Glutamatergic neuron (in vitro differentiated cells): ENCODE data around the gene DGKD. TPM values are rescaled to one million over a fixed set of nuclear protein-coding genes. Genes with fewer than 3 reads are reported as not detected.

Source experiments
- DNase-seq: peaks from one replicate; pipeline ENCODE4 v3.0.0; 2022
- H3K27ac Mint-ChIP-seq: one replicate; pipeline ENCODE4 v1.8.0; 2020; ENCODE audit warnings: mild to moderate bottlenecking, mixed read lengths, inconsistent platforms; ENCODE audit not compliant: unreplicated experiment
- H3K27me3 Mint-ChIP-seq: one replicate; pipeline ENCODE4 v1.8.0; 2020; ENCODE audit warnings: mild to moderate bottlenecking, moderate library complexity, mixed read lengths, inconsistent platforms; ENCODE audit not compliant: unreplicated experiment
- H3K36me3 Mint-ChIP-seq: one replicate; pipeline ENCODE4 v1.8.0; 2020; ENCODE audit warnings: mild to moderate bottlenecking, mixed read lengths, inconsistent platforms; ENCODE audit not compliant: unreplicated experiment
- H3K4me1 Mint-ChIP-seq: one replicate; pipeline ENCODE4 v1.8.0; 2020; ENCODE audit warnings: mild to moderate bottlenecking, low read depth, mixed read lengths, inconsistent platforms; ENCODE audit not compliant: unreplicated experiment
- H3K4me3 Mint-ChIP-seq: one replicate; pipeline ENCODE4 v1.8.0; 2020; ENCODE audit warnings: mild to moderate bottlenecking, mixed read lengths, inconsistent platforms; ENCODE audit not compliant: unreplicated experiment
- H3K9me3 Mint-ChIP-seq: one replicate; pipeline ENCODE4 v1.8.0; 2020; ENCODE audit warnings: mild to moderate bottlenecking, moderate library complexity, mixed read lengths, inconsistent platforms; ENCODE audit not compliant: unreplicated experiment
- CTCF ChIP-seq: fragments of 200-600 bp; sonication (generic); IDR thresholded peaks from one replicate; pipeline ENCODE4 v1.5.0; 2021; ENCODE audit not compliant: partially characterized antibody, unreplicated experiment
- total RNA-seq: library from RNA; stranded (reverse); fragmentation: NEBNext Ultra II Directional; extraction: Animal tissue kit (Norgen Biotek cat#: 25700); gene quantifications from one replicate; pipeline ENCODE4 v1.2.1, GENCODE V29; 2021; ENCODE audit not compliant: unreplicated experiment

Gene DGKD
- total RNA-seq, 1 donor from 2014 or later, result 67.6 TPM

- Mint-ChIP-seq H3K4me1 (peaks cover 4% of the 10 kb centered on the region), H3K27ac (no peak overlapping the region), H3K9me3 (peaks cover 1% of the 10 kb centered on the region), H3K4me3 (no peak overlapping the region), H3K27me3 (no peaks in the 10 kb centered on the region), H3K36me3 (no peaks in the 10 kb centered on the region)
- no peak for DNase-seq
- no peak for TF ChIP-seq CTCF
Observed at GRCh38 chr2:233323851-233324250, 30.4 kb upstream of the DGKD start.

GRCh38 chr2:233325256-233325655 lies 29.0 kb upstream of the DGKD start:
- Mint-ChIP-seq H3K4me3 (no peak overlapping the region), H3K36me3 (no peaks in the 10 kb centered on the region), H3K9me3 (peaks cover 1% of the 10 kb centered on the region), H3K27me3 (no peaks in the 10 kb centered on the region), H3K4me1 (peaks cover 8% of the 10 kb centered on the region), H3K27ac (no peak overlapping the region)
- no peak for TF ChIP-seq CTCF
- DNase-seq, result no peak

DNA sequence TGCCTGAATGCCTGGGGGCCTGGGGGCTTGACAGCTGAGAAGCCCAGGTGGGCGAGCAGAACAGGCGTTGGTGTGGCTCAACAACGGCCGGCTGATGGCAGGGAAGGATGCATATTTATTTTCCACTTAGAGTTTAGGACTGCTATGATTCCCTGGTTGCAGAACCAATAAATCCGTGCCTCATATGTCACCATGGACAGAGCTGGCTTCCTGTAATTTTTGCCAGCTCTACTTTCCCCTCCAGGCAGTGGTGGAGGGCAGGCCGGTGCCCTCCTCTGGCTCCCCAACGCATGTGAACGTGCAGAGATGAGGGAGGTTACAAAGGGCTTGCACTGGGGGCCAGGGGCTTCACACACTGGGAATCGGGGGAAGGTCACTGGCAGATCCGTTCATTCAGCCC lies 28.5 kb upstream of the DGKD start:
- Mint-ChIP-seq H3K36me3 (no peaks in the 10 kb centered on the region), H3K9me3 (peaks cover 1% of the 10 kb centered on the region), H3K4me3 (no peak overlapping the region), H3K4me1 (peaks cover 8% of the 10 kb centered on the region), H3K27me3 (no peaks in the 10 kb centered on the region), H3K27ac (no peak overlapping the region)
- no peak for DNase-seq
- no peak for TF ChIP-seq CTCF

DNA sequence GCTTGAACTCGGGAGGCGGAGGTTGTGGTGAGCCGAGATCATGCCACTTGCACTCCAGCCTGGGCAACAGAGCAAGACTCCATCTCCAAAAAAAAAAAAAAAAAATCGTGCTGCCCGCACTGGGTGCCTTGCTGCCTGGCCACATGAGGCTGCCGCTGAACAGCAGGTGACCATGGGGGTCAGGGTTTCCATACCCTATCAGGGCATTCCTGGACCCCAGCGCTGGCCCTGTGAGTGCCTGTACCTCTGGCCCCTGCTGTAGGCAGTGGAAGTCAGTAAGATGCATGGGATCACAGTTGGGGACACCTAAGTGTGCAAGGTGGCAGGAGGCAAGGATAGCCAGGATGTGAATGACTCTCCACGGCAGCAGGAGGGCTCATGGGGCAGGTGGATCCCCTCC lies 27.8 kb upstream of the DGKD start:
- Mint-ChIP-seq H3K27me3 (no peaks in the 10 kb centered on the region), H3K9me3 (peaks cover 1% of the 10 kb centered on the region), H3K27ac (no peak overlapping the region), H3K36me3 (no peaks in the 10 kb centered on the region), H3K4me3 (no peak overlapping the region), H3K4me1 (peaks cover 5% of the 10 kb centered on the region)
- DNase-seq, result no peak
- TF ChIP-seq CTCF, result no peak

GRCh38 chr2:233328922-233329321 lies 25.4 kb upstream of the DGKD start:
- no peak overlapping the region for H3K4me3 Mint-ChIP-seq
- H3K27me3 Mint-ChIP-seq, result peaks cover under 1% of the 10 kb centered on the region

More at GRCh38 chr2:233328922-233329321, 25.4 kb upstream of the DGKD start:
- Mint-ChIP-seq H3K4me1 (peaks cover 7% of the 10 kb centered on the region), H3K27ac (no peak overlapping the region), H3K9me3 (peaks cover 1% of the 10 kb centered on the region), H3K36me3 (no peaks in the 10 kb centered on the region)
- no peak for DNase-seq
- TF ChIP-seq CTCF, result no peak
